Uterus (tissue), 2 donors: ENCODE data around the gene RPS6KB1.
"Not testable (repeated sequence)": the region's sequence is repeated elsewhere in the genome, so short reads cannot be mapped to it uniquely, and the experiment has no call there.

Source experiments
- POLR2A ChIP-seq, 2 donors: fragments of 450-650 bp; IDR thresholded peaks; one replicate each; pipeline ENCODE4 v1.6.1; 2016; ENCODE audit warnings: antibody characterized with exemption in 2 of 2, mild to moderate bottlenecking in 1 of 2, moderate library complexity in 1 of 2
- TF ChIP-seq, protein P1 (sequence below), 4 experiments: fragments of 200-600 bp in 2 of 4; fragments of 450-650 bp in 2 of 4; sonication (generic) in 2 of 4; IDR thresholded peaks; one replicate each; pipeline ENCODE4 v1.5.1; 2016 to 2019; ENCODE audit warnings: antibody characterized with exemption in 4 of 4, mild to moderate bottlenecking in 2 of 4, moderate library complexity in 1 of 4

DNA sequence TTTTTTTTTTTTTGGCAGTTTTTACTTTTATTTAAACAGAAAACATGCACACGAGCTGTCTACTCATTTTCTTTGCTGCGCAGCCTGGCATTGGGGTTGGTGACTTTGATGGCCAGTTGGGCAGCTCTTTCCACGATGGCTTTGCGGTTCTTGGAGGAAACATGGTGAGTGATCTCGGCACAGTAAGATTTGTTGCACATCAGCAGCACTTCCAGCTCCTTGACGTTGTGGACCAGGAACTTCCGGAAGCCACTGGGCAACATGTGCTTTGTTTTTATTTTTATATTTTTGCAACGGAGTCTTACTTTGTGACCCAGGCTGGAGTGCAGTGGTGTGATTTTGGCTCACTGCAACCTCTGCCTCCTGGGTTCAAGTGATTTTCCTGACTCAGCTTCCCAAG is 80.6 kb downstream of the RPS6KB1 start:
- TF ChIP-seq, protein P1, sequence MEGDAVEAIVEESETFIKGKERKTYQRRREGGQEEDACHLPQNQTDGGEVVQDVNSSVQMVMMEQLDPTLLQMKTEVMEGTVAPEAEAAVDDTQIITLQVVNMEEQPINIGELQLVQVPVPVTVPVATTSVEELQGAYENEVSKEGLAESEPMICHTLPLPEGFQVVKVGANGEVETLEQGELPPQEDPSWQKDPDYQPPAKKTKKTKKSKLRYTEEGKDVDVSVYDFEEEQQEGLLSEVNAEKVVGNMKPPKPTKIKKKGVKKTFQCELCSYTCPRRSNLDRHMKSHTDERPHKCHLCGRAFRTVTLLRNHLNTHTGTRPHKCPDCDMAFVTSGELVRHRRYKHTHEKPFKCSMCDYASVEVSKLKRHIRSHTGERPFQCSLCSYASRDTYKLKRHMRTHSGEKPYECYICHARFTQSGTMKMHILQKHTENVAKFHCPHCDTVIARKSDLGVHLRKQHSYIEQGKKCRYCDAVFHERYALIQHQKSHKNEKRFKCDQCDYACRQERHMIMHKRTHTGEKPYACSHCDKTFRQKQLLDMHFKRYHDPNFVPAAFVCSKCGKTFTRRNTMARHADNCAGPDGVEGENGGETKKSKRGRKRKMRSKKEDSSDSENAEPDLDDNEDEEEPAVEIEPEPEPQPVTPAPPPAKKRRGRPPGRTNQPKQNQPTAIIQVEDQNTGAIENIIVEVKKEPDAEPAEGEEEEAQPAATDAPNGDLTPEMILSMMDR (IDR thresholded peaks at IDR 0.05): not testable (repeated sequence)
- TF ChIP-seq POLR2A (IDR thresholded peaks at IDR 0.05): not testable (repeated sequence)
